HL-60 (cell line): Measurements from ENCODE around the gene ZNF586.
"Not testable (repeated sequence)": the region's sequence is repeated elsewhere in the genome, so short reads cannot be mapped to it uniquely, and the experiment has no call there.

Experiments used
- DNase-seq, 2 experiments: peaks; one replicate each; pipeline ENCODE4 v3.0.0-alpha.2; 2010 to 2020; ENCODE audit warnings: low read depth in 1 of 2, low spot score in 1 of 2
- H3K27ac ChIP-seq: fragments of 250-450 bp; sonication (Bioruptor Pico); replicated peaks from 2 replicates; pipeline ENCODE4 v1.5.1; 2020; ENCODE audit warnings: mild to moderate bottlenecking, moderate library complexity
- H3K27me3 ChIP-seq: fragments of 250-450 bp; sonication (Bioruptor Pico); 2 replicates; pipeline ENCODE4 v1.5.1; 2021; ENCODE audit warnings: mild to moderate bottlenecking, moderate library complexity; ENCODE audit not compliant: insufficient read depth, poor library complexity, severe bottlenecking
- H3K4me3 ChIP-seq: replicated peaks from 2 replicates; pipeline ENCODE4 v1.5.1; 2011; ENCODE audit warnings: mild to moderate bottlenecking, control low read depth, low read length; ENCODE audit not compliant: insufficient read depth
- GABPA ChIP-seq: IDR thresholded peaks from 2 replicates; pipeline ENCODE4 v1.6.1; 2012; ENCODE audit warnings: low read depth
- POLR2AphosphoS5 ChIP-seq: IDR thresholded peaks from 2 replicates; pipeline ENCODE4 v1.6.1; 2012; ENCODE audit warnings: low read depth
- REST ChIP-seq: IDR thresholded peaks from 2 replicates; pipeline ENCODE4 v1.6.1; 2012; ENCODE audit warnings: low read depth; ENCODE audit not compliant: insufficient replicate concordance
- SPI1 ChIP-seq: IDR thresholded peaks from 2 replicates; pipeline ENCODE4 v1.6.1; 2012; ENCODE audit warnings: low read depth, mild to moderate bottlenecking, borderline replicate concordance
- TF ChIP-seq, protein P1 (sequence below): IDR thresholded peaks from one replicate; pipeline ENCODE4 v1.5.1; 2011; ENCODE audit warnings: low read length, control low read depth, inconsistent platforms; ENCODE audit not compliant: insufficient read depth

ZNF586 gene

DNA sequence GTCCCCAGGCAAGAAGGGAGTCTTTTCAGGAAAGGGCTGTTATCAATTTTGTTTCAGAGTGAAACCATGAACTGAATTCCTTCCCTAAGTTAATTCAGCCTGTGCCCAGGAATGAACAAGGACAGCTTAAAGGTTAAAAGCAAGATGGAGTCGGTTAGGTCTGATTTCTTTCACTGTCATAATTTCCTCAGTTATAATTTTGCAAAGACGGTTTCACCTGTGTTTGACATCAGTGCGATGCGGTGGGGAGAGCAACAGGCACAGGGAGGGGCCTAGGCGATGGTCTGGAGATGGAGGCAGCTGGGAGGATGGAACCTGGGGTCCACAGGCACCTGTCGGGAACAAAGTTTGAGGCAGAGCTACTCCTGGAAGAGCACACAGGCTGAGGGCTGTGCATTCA lies 51.1 kb downstream of the ZNF586 start:
- no peaks in the 10 kb centered on the region for H3K27me3 ChIP-seq
- peak overlapping the region; percentile 99 for H3K4me3 ChIP-seq
- H3K27ac ChIP-seq = peak overlapping the region; percentile 84
- no peak for TF ChIP-seq REST
- TF ChIP-seq SPI1 = no peak
- TF ChIP-seq, protein P1, sequence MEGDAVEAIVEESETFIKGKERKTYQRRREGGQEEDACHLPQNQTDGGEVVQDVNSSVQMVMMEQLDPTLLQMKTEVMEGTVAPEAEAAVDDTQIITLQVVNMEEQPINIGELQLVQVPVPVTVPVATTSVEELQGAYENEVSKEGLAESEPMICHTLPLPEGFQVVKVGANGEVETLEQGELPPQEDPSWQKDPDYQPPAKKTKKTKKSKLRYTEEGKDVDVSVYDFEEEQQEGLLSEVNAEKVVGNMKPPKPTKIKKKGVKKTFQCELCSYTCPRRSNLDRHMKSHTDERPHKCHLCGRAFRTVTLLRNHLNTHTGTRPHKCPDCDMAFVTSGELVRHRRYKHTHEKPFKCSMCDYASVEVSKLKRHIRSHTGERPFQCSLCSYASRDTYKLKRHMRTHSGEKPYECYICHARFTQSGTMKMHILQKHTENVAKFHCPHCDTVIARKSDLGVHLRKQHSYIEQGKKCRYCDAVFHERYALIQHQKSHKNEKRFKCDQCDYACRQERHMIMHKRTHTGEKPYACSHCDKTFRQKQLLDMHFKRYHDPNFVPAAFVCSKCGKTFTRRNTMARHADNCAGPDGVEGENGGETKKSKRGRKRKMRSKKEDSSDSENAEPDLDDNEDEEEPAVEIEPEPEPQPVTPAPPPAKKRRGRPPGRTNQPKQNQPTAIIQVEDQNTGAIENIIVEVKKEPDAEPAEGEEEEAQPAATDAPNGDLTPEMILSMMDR = no peak
- TF ChIP-seq POLR2AphosphoS5 = no peak
- no peak for TF ChIP-seq GABPA
- no peak for DNase-seq

- not testable (repeated sequence) for H3K4me3 ChIP-seq
These were observed 51.6 kb downstream of the ZNF586 start for GRCh38 chr19:57821095-57821494.

DNA sequence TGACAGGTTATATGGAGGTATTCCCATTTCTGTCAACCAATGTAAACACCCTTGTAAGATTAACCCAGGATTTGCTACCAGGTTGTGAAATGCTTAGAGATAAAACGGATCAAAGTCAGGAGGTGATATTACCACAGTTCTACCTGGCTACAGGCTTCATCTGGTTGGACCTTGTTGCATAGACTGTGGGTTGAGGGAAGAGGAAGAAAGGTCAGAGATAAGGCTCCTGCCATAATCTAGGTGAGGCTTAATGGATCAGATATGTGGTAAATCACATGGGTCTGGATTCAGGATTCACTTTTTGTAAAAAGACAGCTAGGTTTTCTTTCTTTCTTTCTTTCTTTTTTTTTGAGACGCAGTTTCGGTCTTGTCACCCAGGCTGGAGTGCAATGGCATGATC lies 52.0 kb downstream of the ZNF586 start:
- not testable (repeated sequence) for H3K27ac ChIP-seq, H3K27me3 ChIP-seq, H3K4me3 ChIP-seq, DNase-seq

More at GRCh38 chr19:57821095-57821494, 51.6 kb downstream of the ZNF586 start:
- not testable (repeated sequence) for DNase-seq, H3K27ac ChIP-seq, H3K27me3 ChIP-seq

DNA sequence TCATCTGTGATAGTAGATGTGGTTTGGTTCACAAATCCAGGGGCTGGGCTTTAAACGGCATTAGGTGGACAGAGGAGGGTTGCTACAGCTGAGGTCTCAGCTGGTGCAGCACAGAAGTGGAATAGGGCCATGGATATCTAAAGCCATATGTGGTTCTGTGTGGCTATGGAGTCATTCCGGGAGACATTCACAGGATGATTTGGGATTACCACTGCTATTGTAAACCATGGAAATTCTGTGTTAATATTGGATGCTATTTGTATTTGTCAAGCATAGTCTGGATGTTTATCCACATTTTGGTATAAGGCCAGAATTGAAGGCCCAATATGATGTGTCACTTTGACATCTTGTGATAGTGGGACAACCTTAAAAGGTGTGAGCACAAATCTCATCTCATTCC lies 53.7 kb downstream of the ZNF586 start:
- not testable (repeated sequence) for H3K27me3 ChIP-seq, H3K27ac ChIP-seq, DNase-seq, H3K4me3 ChIP-seq

DNA sequence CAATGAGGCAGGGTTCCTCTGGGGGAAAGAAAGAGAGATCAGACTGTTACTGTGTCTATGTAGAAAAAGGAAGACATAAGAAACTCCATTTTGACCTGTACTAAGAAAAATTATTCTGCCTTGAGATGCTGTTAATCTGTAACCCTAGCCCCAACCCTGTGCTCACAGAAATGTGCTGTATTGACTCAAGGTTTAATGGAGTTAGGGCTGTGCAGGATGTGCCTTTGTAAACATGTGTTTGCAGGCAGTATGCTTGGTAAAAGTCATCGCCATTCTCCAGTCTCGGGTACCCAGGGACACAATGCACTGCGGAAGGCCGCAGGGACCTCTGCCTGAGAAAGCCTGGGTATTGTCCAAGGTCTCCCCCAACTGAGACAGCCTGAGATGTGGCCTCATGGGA lies 54.1 kb downstream of the ZNF586 start:
- not testable (repeated sequence) for H3K4me3 ChIP-seq, H3K27me3 ChIP-seq, H3K27ac ChIP-seq, DNase-seq

DNA sequence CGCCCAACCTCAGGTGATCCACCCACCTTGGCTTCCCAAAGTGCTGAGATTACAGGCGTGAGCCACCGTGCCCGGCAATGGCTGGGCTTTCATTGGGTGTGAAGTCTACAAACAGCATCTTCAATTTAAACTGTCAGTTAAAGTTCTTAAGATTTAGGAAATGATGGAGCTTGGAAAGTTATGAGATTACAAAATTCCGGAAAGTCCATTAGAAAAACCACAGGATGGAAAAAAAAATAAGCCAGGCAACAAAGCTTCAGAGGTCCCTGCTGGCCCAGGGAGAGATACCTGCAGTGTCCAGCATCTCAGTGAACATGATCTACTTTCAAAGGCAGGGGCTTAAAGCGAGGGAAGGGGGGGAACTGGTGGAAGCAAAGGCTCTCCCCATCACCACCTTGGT lies 56.0 kb downstream of the ZNF586 start:
- TF ChIP-seq, protein P1 = no peak
- TF ChIP-seq SPI1 (no peak), GABPA (no peak), POLR2AphosphoS5 (no peak), REST (no peak)
- no peak for DNase-seq
- Histone ChIP-seq H3K4me3 (no peak overlapping the region), H3K27me3 (no peaks in the 10 kb centered on the region), H3K27ac (no peak overlapping the region)
